ENCODE data around the gene PLA2G2C. TPM values are rescaled to one million over a fixed set of nuclear protein-coding genes. Genes with fewer than 3 reads are reported as not detected.
A peak's percentile ranks its signal among the peaks of the same experiment; 100 is the strongest.

The PLA2G2C gene
- total RNA-seq, 4 donors from 2014 or later: not detected

GRCh38 chr1:20189664-20190063 is 3.3 kb upstream of the PLA2G2C start:
- Histone ChIP-seq H3K4me3 (no peak overlapping the region), H3K4me1 (no peaks in the 10 kb centered on the region), H3K36me3 (no peaks in the 10 kb centered on the region), H3K27me3 (no peaks in the 10 kb centered on the region), H3K9me3 (no peaks in the 10 kb centered on the region), H3K27ac (no peak overlapping the region)
- DNase-seq: no peak
- no peak for TF ChIP-seq POLR2A (IDR thresholded peaks at IDR 0.05)
- no peak for TF ChIP-seq CTCF (IDR thresholded peaks at IDR 0.05)
- intact Hi-C loops (cut with DNase I; ENCODE audit: low total_unique reads): no loop called here

- H3K4me1 ChIP-seq: no peaks in the 10 kb centered on the region
- no peak for TF ChIP-seq CTCF (IDR thresholded peaks at IDR 0.05)
- TF ChIP-seq POLR2A (IDR thresholded peaks at IDR 0.05): no peak
- no peaks in the 10 kb centered on the region for H3K9me3 ChIP-seq
- intact Hi-C loops (cut with DNase I; ENCODE audit: low total_unique reads): no loop called here
- no peak for DNase-seq
- H3K36me3 ChIP-seq: no peaks in the 10 kb centered on the region
- H3K27ac ChIP-seq: peak overlapping the region in 1 of 2 donors; percentile 42
- no peaks in the 10 kb centered on the region for H3K27me3 ChIP-seq
- H3K4me3 ChIP-seq: no peak overlapping the region
These were observed 2.1 kb upstream of the PLA2G2C start for GRCh38 chr1:20188455-20188817.

GRCh38 chr1:20187813-20188454 is 1.6 kb upstream of the PLA2G2C start:
- no peaks in the 10 kb centered on the region for H3K9me3 ChIP-seq
- no peak overlapping the region for H3K4me3 ChIP-seq
- TF ChIP-seq POLR2A (IDR thresholded peaks at IDR 0.05) (no peak), CTCF (IDR thresholded peaks at IDR 0.05) (no peak)
- intact Hi-C loops (cut with DNase I; ENCODE audit: low total_unique reads): no loop called here
- no peaks in the 10 kb centered on the region for H3K27me3 ChIP-seq
- peak overlapping the region; percentile 16 to 42 for H3K27ac ChIP-seq
- no peaks in the 10 kb centered on the region for H3K36me3 ChIP-seq
- DNase-seq: peak in 1 of 2 donors; percentile 29
- no peaks in the 10 kb centered on the region for H3K4me1 ChIP-seq

GRCh38 chr1:20187103-20187812 is 940 bp upstream of the PLA2G2C start:
- Histone ChIP-seq H3K27ac (peak overlapping the region; percentile 16 to 17), H3K4me3 (no peak overlapping the region), H3K9me3 (no peaks in the 10 kb centered on the region), H3K27me3 (no peaks in the 10 kb centered on the region), H3K36me3 (no peaks in the 10 kb centered on the region), H3K4me1 (no peaks in the 10 kb centered on the region)
- intact Hi-C loops (cut with DNase I; ENCODE audit: low total_unique reads): no loop called here
- no peak for TF ChIP-seq POLR2A (IDR thresholded peaks at IDR 0.05)
- TF ChIP-seq CTCF (IDR thresholded peaks at IDR 0.05): no peak
- peak in 1 of 2 donors; percentile 21 for DNase-seq
